ENCODE results near the gene MICAL1. TPM values are rescaled to one million over a fixed set of nuclear protein-coding genes. Genes with fewer than 3 reads are reported as not detected.

Gene MICAL1
- polyA plus RNA-seq, 1 donor from 2014 or later, result 54.2 TPM

DNA sequence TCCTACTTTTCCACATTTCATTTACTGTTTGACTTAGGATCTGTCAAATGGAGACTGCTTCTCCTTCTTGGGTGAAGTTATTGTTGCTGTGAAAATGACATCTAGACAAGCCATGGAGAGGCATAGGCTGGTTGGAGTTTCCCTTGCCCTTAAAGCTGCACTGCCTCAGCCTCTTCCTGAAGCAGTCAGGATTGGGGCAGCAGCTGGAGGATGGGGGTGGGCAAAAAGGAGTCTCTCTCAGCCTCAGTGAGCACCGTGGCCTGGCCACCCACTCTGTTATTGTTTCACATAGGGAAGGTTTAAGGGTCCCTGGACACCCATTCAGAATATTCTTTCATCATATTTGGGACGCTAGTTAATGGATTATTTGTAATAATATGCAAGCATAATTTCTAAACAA, 35.1 kb upstream of the MICAL1 start:
- no peaks in the 10 kb centered on the region for H3K9me3 ChIP-seq (ENCODE audit: low read length)
- H3K27me3 ChIP-seq (ENCODE audit: insufficient read depth, low read depth, low read length), result no peaks in the 10 kb centered on the region
- no peak overlapping the region for H3K4me2 ChIP-seq (ENCODE audit: low read length)
- H2AFZ ChIP-seq (ENCODE audit: low read depth, low read length), result no peak overlapping the region
- H3K9me2 ChIP-seq (ENCODE audit: insufficient read depth, low read length), result no peaks in the 10 kb centered on the region
- no peak overlapping the region for H3K27ac ChIP-seq (ENCODE audit: low read length)
- H4K20me1 ChIP-seq (ENCODE audit: insufficient read depth), result no peaks in the 10 kb centered on the region
- H3K36me3 ChIP-seq (ENCODE audit: insufficient read depth, low read length), result no peaks in the 10 kb centered on the region
- TF ChIP-seq EP300 (conservative IDR thresholded peaks at IDR 0.05; ENCODE audit: poor library complexity, severe bottlenecking) (no peak), POLR2AphosphoS5 (IDR thresholded peaks at IDR 0.05) (no peak), TAF1 (IDR thresholded peaks at IDR 0.05; ENCODE audit: low read depth) (no peak), SMC3 (conservative IDR thresholded peaks at IDR 0.05; ENCODE audit: poor library complexity) (no peak), EZH2 (IDR thresholded peaks at IDR 0.05; ENCODE audit: borderline replicate concordance, insufficient read depth, low read length, poor library complexity, severe bottlenecking) (no peak), RAD21 (conservative IDR thresholded peaks at IDR 0.05) (no peak), MXI1 (conservative IDR thresholded peaks at IDR 0.05; ENCODE audit: poor library complexity, severe bottlenecking) (no peak)
- TF ChIP-seq, protein P1, sequence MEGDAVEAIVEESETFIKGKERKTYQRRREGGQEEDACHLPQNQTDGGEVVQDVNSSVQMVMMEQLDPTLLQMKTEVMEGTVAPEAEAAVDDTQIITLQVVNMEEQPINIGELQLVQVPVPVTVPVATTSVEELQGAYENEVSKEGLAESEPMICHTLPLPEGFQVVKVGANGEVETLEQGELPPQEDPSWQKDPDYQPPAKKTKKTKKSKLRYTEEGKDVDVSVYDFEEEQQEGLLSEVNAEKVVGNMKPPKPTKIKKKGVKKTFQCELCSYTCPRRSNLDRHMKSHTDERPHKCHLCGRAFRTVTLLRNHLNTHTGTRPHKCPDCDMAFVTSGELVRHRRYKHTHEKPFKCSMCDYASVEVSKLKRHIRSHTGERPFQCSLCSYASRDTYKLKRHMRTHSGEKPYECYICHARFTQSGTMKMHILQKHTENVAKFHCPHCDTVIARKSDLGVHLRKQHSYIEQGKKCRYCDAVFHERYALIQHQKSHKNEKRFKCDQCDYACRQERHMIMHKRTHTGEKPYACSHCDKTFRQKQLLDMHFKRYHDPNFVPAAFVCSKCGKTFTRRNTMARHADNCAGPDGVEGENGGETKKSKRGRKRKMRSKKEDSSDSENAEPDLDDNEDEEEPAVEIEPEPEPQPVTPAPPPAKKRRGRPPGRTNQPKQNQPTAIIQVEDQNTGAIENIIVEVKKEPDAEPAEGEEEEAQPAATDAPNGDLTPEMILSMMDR (IDR thresholded peaks at IDR 0.05; ENCODE audit: poor library complexity, severe bottlenecking), result no peak
- TF ChIP-seq, protein P2, sequence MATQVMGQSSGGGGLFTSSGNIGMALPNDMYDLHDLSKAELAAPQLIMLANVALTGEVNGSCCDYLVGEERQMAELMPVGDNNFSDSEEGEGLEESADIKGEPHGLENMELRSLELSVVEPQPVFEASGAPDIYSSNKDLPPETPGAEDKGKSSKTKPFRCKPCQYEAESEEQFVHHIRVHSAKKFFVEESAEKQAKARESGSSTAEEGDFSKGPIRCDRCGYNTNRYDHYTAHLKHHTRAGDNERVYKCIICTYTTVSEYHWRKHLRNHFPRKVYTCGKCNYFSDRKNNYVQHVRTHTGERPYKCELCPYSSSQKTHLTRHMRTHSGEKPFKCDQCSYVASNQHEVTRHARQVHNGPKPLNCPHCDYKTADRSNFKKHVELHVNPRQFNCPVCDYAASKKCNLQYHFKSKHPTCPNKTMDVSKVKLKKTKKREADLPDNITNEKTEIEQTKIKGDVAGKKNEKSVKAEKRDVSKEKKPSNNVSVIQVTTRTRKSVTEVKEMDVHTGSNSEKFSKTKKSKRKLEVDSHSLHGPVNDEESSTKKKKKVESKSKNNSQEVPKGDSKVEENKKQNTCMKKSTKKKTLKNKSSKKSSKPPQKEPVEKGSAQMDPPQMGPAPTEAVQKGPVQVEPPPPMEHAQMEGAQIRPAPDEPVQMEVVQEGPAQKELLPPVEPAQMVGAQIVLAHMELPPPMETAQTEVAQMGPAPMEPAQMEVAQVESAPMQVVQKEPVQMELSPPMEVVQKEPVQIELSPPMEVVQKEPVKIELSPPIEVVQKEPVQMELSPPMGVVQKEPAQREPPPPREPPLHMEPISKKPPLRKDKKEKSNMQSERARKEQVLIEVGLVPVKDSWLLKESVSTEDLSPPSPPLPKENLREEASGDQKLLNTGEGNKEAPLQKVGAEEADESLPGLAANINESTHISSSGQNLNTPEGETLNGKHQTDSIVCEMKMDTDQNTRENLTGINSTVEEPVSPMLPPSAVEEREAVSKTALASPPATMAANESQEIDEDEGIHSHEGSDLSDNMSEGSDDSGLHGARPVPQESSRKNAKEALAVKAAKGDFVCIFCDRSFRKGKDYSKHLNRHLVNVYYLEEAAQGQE (IDR thresholded peaks at IDR 0.05; ENCODE audit: borderline replicate concordance), result no peak
- H3K4me3 ChIP-seq (ENCODE audit: low read length), result no peak overlapping the region
- no peaks in the 10 kb centered on the region for H3F3A ChIP-seq (ENCODE audit: insufficient read depth, low read length, poor library complexity, severe bottlenecking)
- no peak overlapping the region for H3K9ac ChIP-seq (ENCODE audit: low read length)
- H3K79me2 ChIP-seq (replicated peaks; ENCODE audit: insufficient read depth, low read length), result no peaks in the 10 kb centered on the region

DNA sequence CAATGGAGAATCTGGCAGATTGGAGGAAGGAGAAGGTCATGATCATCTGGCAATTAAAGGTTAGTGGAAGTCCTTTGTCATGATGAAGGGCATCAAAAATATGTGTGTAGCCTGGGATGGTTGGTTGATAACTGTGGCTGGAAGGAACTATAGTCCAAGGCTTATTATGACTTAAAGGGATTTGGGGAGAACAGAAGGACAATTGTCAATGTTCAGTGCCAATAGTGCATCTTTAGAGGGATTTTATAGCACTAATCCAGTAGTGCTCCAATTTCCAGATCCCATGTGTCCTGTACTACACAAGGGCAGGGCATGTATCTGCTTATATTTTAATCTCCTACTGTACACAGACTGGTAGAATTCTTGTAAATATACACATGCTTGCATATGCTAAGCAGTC, 32.4 kb upstream of the MICAL1 start:
- no peak overlapping the region for H3K9ac ChIP-seq (ENCODE audit: low read length)
- TF ChIP-seq, protein P2 (IDR thresholded peaks at IDR 0.05; ENCODE audit: borderline replicate concordance), result no peak
- TF ChIP-seq, protein P1 (IDR thresholded peaks at IDR 0.05; ENCODE audit: poor library complexity, severe bottlenecking), result no peak
- TF ChIP-seq RAD21 (conservative IDR thresholded peaks at IDR 0.05) (no peak), TAF1 (IDR thresholded peaks at IDR 0.05; ENCODE audit: low read depth) (no peak), SMC3 (conservative IDR thresholded peaks at IDR 0.05; ENCODE audit: poor library complexity) (no peak), EZH2 (IDR thresholded peaks at IDR 0.05; ENCODE audit: borderline replicate concordance, insufficient read depth, low read length, poor library complexity, severe bottlenecking) (no peak), EP300 (conservative IDR thresholded peaks at IDR 0.05; ENCODE audit: poor library complexity, severe bottlenecking) (no peak)
- H4K20me1 ChIP-seq (ENCODE audit: insufficient read depth), result no peaks in the 10 kb centered on the region
- no peaks in the 10 kb centered on the region for H3F3A ChIP-seq (ENCODE audit: insufficient read depth, low read length, poor library complexity, severe bottlenecking)
- no peaks in the 10 kb centered on the region for H3K36me3 ChIP-seq (ENCODE audit: insufficient read depth, low read length)
- no peak overlapping the region for H3K27ac ChIP-seq (ENCODE audit: low read length)
- no peaks in the 10 kb centered on the region for H3K9me3 ChIP-seq (ENCODE audit: low read length)
- no peaks in the 10 kb centered on the region for H3K79me2 ChIP-seq (replicated peaks; ENCODE audit: insufficient read depth, low read length)
- H3K4me2 ChIP-seq (ENCODE audit: low read length), result no peak overlapping the region
- H3K9me2 ChIP-seq (ENCODE audit: insufficient read depth, low read length), result no peaks in the 10 kb centered on the region
- no peak overlapping the region for H2AFZ ChIP-seq (ENCODE audit: low read depth, low read length)
- no peak overlapping the region for H3K4me3 ChIP-seq (ENCODE audit: low read length)
- H3K27me3 ChIP-seq (ENCODE audit: insufficient read depth, low read depth, low read length), result no peaks in the 10 kb centered on the region

All from neural cell (in vitro differentiated cells).